H9 (cell line): ENCODE data around the gene HKDC1. TPM values are rescaled to one million over a fixed set of nuclear protein-coding genes. Genes with fewer than 3 reads are reported as not detected.

Source experiments
- DNase-seq: peaks from one replicate; pipeline ENCODE4 v3.0.0-alpha.2; 2017
- H2AFZ ChIP-seq: one replicate; pipeline ENCODE4 v1.6.1; 2013; ENCODE audit warnings: mild to moderate bottlenecking, low read length, control low read depth, moderate library complexity
- H2AK5ac ChIP-seq: 2 replicates; pipeline ENCODE4 v1.6.1; 2013; ENCODE audit warnings: low read length, control low read depth, mixed read lengths; ENCODE audit not compliant: insufficient read length
- H2BK120ac ChIP-seq: one replicate; pipeline ENCODE4 v1.6.1; 2013; ENCODE audit warnings: low read depth, mild to moderate bottlenecking, low read length, control low read depth, inconsistent platforms; ENCODE audit not compliant: poor library complexity, severe bottlenecking
- H2BK12ac ChIP-seq: 2 replicates; pipeline ENCODE4 v1.6.1; 2013; ENCODE audit warnings: low read length, control low read depth, mixed read lengths, low read depth; ENCODE audit not compliant: insufficient read length
- H2BK15ac ChIP-seq: 2 replicates; pipeline ENCODE4 v1.6.1; 2013; ENCODE audit warnings: low read depth, low read length, control low read depth
- H2BK20ac ChIP-seq: one replicate; pipeline ENCODE4 v1.6.1; 2013; ENCODE audit warnings: low read depth, mild to moderate bottlenecking, low read length, control low read depth, inconsistent platforms; ENCODE audit not compliant: poor library complexity, severe bottlenecking
- H2BK5ac ChIP-seq: 2 replicates; pipeline ENCODE4 v1.6.1; 2013; ENCODE audit warnings: low read length, control low read depth, mixed read lengths; ENCODE audit not compliant: insufficient read length
- H3K14ac ChIP-seq: 2 replicates; pipeline ENCODE4 v1.6.1; 2013; ENCODE audit warnings: low read length, control low read depth; ENCODE audit not compliant: insufficient read depth
- H3K18ac ChIP-seq: 2 replicates; pipeline ENCODE4 v1.6.1; 2013; ENCODE audit warnings: low read depth, mild to moderate bottlenecking, mixed read lengths, low read length, control low read depth; ENCODE audit not compliant: insufficient read length
- H3K23ac ChIP-seq: 2 replicates; pipeline ENCODE4 v1.6.1; 2013; ENCODE audit warnings: low read length, control low read depth, mixed read lengths, low read depth; ENCODE audit not compliant: insufficient read length
- H3K23me2 ChIP-seq: 2 replicates; pipeline ENCODE4 v1.6.1; 2013; ENCODE audit warnings: low read depth, mild to moderate bottlenecking, mixed read lengths, low read length, control low read depth; ENCODE audit not compliant: insufficient read length, poor library complexity, severe bottlenecking
- H3K27ac ChIP-seq: 2 replicates; pipeline ENCODE4 v1.5.1; 2013; ENCODE audit warnings: low read length, control low read depth, mixed read lengths, low read depth; ENCODE audit not compliant: insufficient read length
- H3K27me3 ChIP-seq: 2 replicates; pipeline ENCODE4 v1.6.1; 2013; ENCODE audit warnings: low read length, control low read depth, inconsistent platforms; ENCODE audit not compliant: insufficient read depth
- H3K4ac ChIP-seq: 2 replicates; pipeline ENCODE4 v1.6.1; 2013; ENCODE audit warnings: low read depth, mild to moderate bottlenecking, control low read depth, inconsistent platforms, low read length, moderate library complexity
- H3K4me1 ChIP-seq: 2 replicates; pipeline ENCODE4 v1.6.1; 2013; ENCODE audit warnings: low read length, control low read depth, inconsistent platforms; ENCODE audit not compliant: insufficient read depth
- H3K4me2 ChIP-seq: 2 replicates; pipeline ENCODE4 v1.6.1; 2013; ENCODE audit warnings: low read length, control low read depth, mixed read lengths; ENCODE audit not compliant: insufficient read length, insufficient read depth
- H3K56ac ChIP-seq: 2 replicates; pipeline ENCODE4 v1.6.1; 2013; ENCODE audit warnings: low read depth, mild to moderate bottlenecking, mixed read lengths, low read length, control low read depth; ENCODE audit not compliant: insufficient read length
- H3K79me1 ChIP-seq: 2 replicates; pipeline ENCODE4 v1.6.1; 2013; ENCODE audit warnings: low read depth, mild to moderate bottlenecking, moderate library complexity, low read length, control low read depth, inconsistent platforms; ENCODE audit not compliant: insufficient read depth, poor library complexity, severe bottlenecking
- H3K79me2 ChIP-seq: 2 replicates; pipeline ENCODE4 v1.6.1; 2013; ENCODE audit warnings: low read length, control low read depth, inconsistent platforms; ENCODE audit not compliant: insufficient read depth
- H3K9ac ChIP-seq: 2 replicates; pipeline ENCODE4 v1.6.1; 2013; ENCODE audit warnings: low read length, control low read depth, mixed read lengths; ENCODE audit not compliant: insufficient read length; ENCODE audit errors: extremely low read depth
- H3K9me3 ChIP-seq: one replicate; pipeline ENCODE4 v1.6.1; 2013; ENCODE audit warnings: low read depth, low read length, inconsistent platforms; ENCODE audit not compliant: control insufficient read depth
- H3T11ph ChIP-seq: one replicate; pipeline ENCODE4 v1.6.1; 2013; ENCODE audit warnings: mild to moderate bottlenecking, low read length, control low read depth, inconsistent platforms
- H4K20me1 ChIP-seq: one replicate; pipeline ENCODE4 v1.6.1; 2013; ENCODE audit not compliant: control insufficient read depth, insufficient read length, insufficient read depth
- H4K5ac ChIP-seq: 2 replicates; pipeline ENCODE4 v1.6.1; 2013; ENCODE audit warnings: low read depth, mild to moderate bottlenecking, mixed read lengths, low read length, control low read depth; ENCODE audit not compliant: insufficient read length
- H4K8ac ChIP-seq: replicated peaks from 2 replicates; pipeline ENCODE4 v1.6.1; 2013; ENCODE audit warnings: low read length, control low read depth, mixed read lengths, low read depth; ENCODE audit not compliant: insufficient read length
- H4K91ac ChIP-seq: 2 replicates; pipeline ENCODE4 v1.6.1; 2013; ENCODE audit warnings: low read depth, mild to moderate bottlenecking, moderate library complexity, mixed read lengths, low read length, control low read depth; ENCODE audit not compliant: insufficient read length
- H3K27ac Mint-ChIP-seq, 3 experiments: 2 replicates in 2 of 3; 3 replicates in 1 of 3; pipeline ENCODE4 v1.8.0; 2020 to 2021; ENCODE audit warnings: mixed read lengths in 3 of 3, mild to moderate bottlenecking in 1 of 3, moderate library complexity in 1 of 3
- H3K27me3 Mint-ChIP-seq: 2 replicates; pipeline ENCODE4 v1.8.0; 2021; ENCODE audit warnings: low read depth, mild to moderate bottlenecking, moderate library complexity, mixed read lengths
- H3K36me3 Mint-ChIP-seq, 3 experiments: 2 replicates in 2 of 3; 3 replicates in 1 of 3; pipeline ENCODE4 v1.8.0; 2020 to 2021; ENCODE audit warnings: low read depth in 3 of 3, mixed read lengths in 3 of 3; ENCODE audit not compliant: insufficient read depth in 1 of 3
- H3K4me1 Mint-ChIP-seq, 2 experiments: 2 replicates each; pipeline ENCODE4 v1.8.0; 2020; ENCODE audit warnings: mixed read lengths in 2 of 2
- H3K4me3 Mint-ChIP-seq, 2 experiments: 2 replicates in 1 of 2; 3 replicates in 1 of 2; pipeline ENCODE4 v1.8.0; 2020 to 2021; ENCODE audit warnings: mild to moderate bottlenecking in 2 of 2, mixed read lengths in 2 of 2, moderate library complexity in 1 of 2
- H3K9me3 Mint-ChIP-seq, 2 experiments: 2 replicates in 1 of 2; 3 replicates in 1 of 2; pipeline ENCODE4 v1.8.0; 2020; ENCODE audit warnings: mild to moderate bottlenecking in 2 of 2, mixed read lengths in 2 of 2, moderate library complexity in 1 of 2
- WGBS: extraction: QIAGEN DNeasy Blood & Tissue Kit; methylation state at CpG from one replicate; pipeline ENCODE4 v1.1.7; 2013; ENCODE audit warnings: missing lambda C conversion rate, low lambda C conversion rate, mixed read lengths; ENCODE audit not compliant: insufficient read length; ENCODE audit errors: extremely low coverage; 5-methylcytosine and 5-hydroxymethylcytosine counted together
- total RNA-seq: library from RNA; stranded (reverse); gene quantifications from 2 replicates; pipeline ENCODE4 v1.2.1, GENCODE V29; 2021
- TF ChIP-seq, protein P1 (sequence below): fragments of 200-600 bp; sonication (generic); conservative IDR thresholded peaks from 3 replicates; pipeline ENCODE4 v1.8.0; 2021; ENCODE audit warnings: antibody characterized with exemption, mild to moderate bottlenecking

Gene HKDC1
- total RNA-seq, 1 experiment from 2014 or later = not detected

DNA sequence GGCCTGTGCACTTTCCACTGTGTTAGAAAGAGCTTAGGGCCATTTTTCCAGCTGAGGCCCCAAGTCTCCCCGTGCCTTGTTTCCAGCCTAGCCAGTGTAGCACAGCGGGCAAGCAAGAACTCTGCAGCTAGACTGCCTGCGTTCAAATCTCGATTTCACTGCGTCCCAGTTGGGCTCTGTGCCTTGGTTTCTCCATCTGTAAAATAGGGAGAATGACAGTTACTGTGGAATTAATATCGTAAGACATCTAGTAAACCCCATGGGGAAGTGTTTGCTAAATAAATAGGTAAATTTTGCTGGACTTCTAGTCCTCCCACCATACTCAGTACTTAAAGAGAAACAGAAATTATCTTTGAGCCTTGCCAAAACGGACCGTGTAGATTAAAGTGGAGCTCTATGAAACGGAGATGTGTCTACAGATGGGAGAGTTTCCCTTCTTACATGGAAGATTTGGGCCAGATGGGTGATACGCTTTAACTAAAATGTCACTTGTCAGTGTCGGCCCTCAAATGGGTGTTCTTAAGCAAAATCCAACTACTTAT lies 3.5 kb upstream of the HKDC1 start:
- H4K8ac ChIP-seq = no peak overlapping the region
- no peak overlapping the region for H3K4me2 ChIP-seq
- no peak overlapping the region for H3K27ac ChIP-seq

More for the DNA sequence above, 3.5 kb upstream of the HKDC1 start:
- H4K91ac ChIP-seq = no peak overlapping the region
- Mint-ChIP-seq H3K27me3 (no peaks in the 10 kb centered on the region; the same call in 1 of the 2 replicates), H3K36me3 (peaks cover 0 to 4% (median 0%) of the 10 kb centered on the region in 3 experiments; a peak in 1 of 7 replicates), H3K27ac (no peak overlapping the region; a peak in 1 of 7 replicates), H3K9me3 (peaks cover 2 to 5% of the 10 kb centered on the region in 2 experiments; a peak in 3 of 5 replicates), H3K4me3 (no peak overlapping the region), H3K4me1 (0 out of 4 replicates have a peak, but pooled peaks cover 0 to 3% of the 10 kb centered on the region in 2 experiments)
- H3K9me3 ChIP-seq = no peaks in the 10 kb centered on the region
- H4K20me1 ChIP-seq = no peaks in the 10 kb centered on the region
- H2BK20ac ChIP-seq = no peak overlapping the region
- no peaks in the 10 kb centered on the region for H3K79me2 ChIP-seq
- no peaks in the 10 kb centered on the region for H3K4me1 ChIP-seq
- no CpG with 5 or more reads among the region's 11 CpGs for WGBS
- no peak overlapping the region for H2AK5ac ChIP-seq
- H2BK120ac ChIP-seq = no peak overlapping the region
- no peak overlapping the region for H3K9ac ChIP-seq
- H3K23ac ChIP-seq = no peak overlapping the region
- H3K56ac ChIP-seq = no peak overlapping the region
- no peak overlapping the region for H2BK12ac ChIP-seq
- H3K4ac ChIP-seq = no peak overlapping the region
- no peaks in the 10 kb centered on the region for H3K27me3 ChIP-seq
- no peak overlapping the region for H3K14ac ChIP-seq
- H3K23me2 ChIP-seq = no peaks in the 10 kb centered on the region
- H2AFZ ChIP-seq = no peak overlapping the region
- DNase-seq = no peak
- TF ChIP-seq, protein P1, sequence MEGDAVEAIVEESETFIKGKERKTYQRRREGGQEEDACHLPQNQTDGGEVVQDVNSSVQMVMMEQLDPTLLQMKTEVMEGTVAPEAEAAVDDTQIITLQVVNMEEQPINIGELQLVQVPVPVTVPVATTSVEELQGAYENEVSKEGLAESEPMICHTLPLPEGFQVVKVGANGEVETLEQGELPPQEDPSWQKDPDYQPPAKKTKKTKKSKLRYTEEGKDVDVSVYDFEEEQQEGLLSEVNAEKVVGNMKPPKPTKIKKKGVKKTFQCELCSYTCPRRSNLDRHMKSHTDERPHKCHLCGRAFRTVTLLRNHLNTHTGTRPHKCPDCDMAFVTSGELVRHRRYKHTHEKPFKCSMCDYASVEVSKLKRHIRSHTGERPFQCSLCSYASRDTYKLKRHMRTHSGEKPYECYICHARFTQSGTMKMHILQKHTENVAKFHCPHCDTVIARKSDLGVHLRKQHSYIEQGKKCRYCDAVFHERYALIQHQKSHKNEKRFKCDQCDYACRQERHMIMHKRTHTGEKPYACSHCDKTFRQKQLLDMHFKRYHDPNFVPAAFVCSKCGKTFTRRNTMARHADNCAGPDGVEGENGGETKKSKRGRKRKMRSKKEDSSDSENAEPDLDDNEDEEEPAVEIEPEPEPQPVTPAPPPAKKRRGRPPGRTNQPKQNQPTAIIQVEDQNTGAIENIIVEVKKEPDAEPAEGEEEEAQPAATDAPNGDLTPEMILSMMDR = no peak
- H3T11ph ChIP-seq = no peak overlapping the region
- H4K5ac ChIP-seq = no peak overlapping the region
- H3K79me1 ChIP-seq = no peaks in the 10 kb centered on the region
- H2BK5ac ChIP-seq = no peak overlapping the region
- no peak overlapping the region for H2BK15ac ChIP-seq
- H3K18ac ChIP-seq = no peak overlapping the region
